Measurements from ENCODE around the gene ROR1. TPM values are rescaled to one million over a fixed set of nuclear protein-coding genes. Genes with fewer than 3 reads are reported as not detected.

ROR1 gene
- total RNA-seq, 4 donors from 2014 or later = 0.73 to 2.6 (median 1.4) TPM

- no peak overlapping the region for H3K4me3 ChIP-seq (replicated peaks in 1 of 3)
- TF ChIP-seq CTCF (IDR thresholded peaks at IDR 0.05) (no peak), POLR2A (IDR thresholded peaks at IDR 0.05) (no peak)
- peaks cover 4% of the 10 kb centered on the region in 2 donors for H3K4me1 ChIP-seq
- DNase-seq = no peak
- no peaks in the 10 kb centered on the region for H3K9me3 ChIP-seq
- WGBS, 2 donors = 81 to 91% methylated on average over 2 of the region's 2 CpGs
- no peaks in the 10 kb centered on the region for H3K36me3 ChIP-seq
- no peak overlapping the region for H3K27ac ChIP-seq
- intact Hi-C loops (cut with DNase I) = loop anchor here (10.0 kb wide), 1 partner anchor 358 kb away; no protein-coding TSS in a partner anchor
- H3K27me3 ChIP-seq = no peaks in the 10 kb centered on the region
These were observed 3.5 kb downstream of the ROR1 start for GRCh38 chr1:63777286-63777685.

- no peak for DNase-seq
- Histone ChIP-seq H3K4me3 (replicated peaks in 1 of 3) (no peak overlapping the region), H3K4me1 (peaks cover 4% of the 10 kb centered on the region in 2 donors), H3K36me3 (no peaks in the 10 kb centered on the region), H3K9me3 (no peaks in the 10 kb centered on the region), H3K27me3 (no peaks in the 10 kb centered on the region), H3K27ac (no peak overlapping the region)
- no peak for TF ChIP-seq POLR2A (IDR thresholded peaks at IDR 0.05)
- TF ChIP-seq CTCF (IDR thresholded peaks at IDR 0.05) = no peak
- 91 to 92% methylated on average over 3 of the region's 3 CpGs for WGBS, 2 donors
- intact Hi-C loops (cut with DNase I) = loop anchor here (10.0 kb wide), 1 partner anchor 357 kb away; no protein-coding TSS in a partner anchor
These were observed 4.4 kb downstream of the ROR1 start for GRCh38 chr1:63777965-63778880.

- H3K4me1 ChIP-seq = peaks cover 0 to 4% of the 10 kb centered on the region in 2 donors
- H3K4me3 ChIP-seq (replicated peaks in 1 of 3) = no peak overlapping the region
- H3K27ac ChIP-seq = no peak overlapping the region
- no peak for TF ChIP-seq POLR2A (IDR thresholded peaks at IDR 0.05)
- no peak for TF ChIP-seq CTCF (IDR thresholded peaks at IDR 0.05)
- no peaks in the 10 kb centered on the region for H3K36me3 ChIP-seq
- no peak for DNase-seq
- H3K27me3 ChIP-seq = no peaks in the 10 kb centered on the region
- intact Hi-C loops (cut with DNase I) = loop anchor here (10.0 kb wide), 1 partner anchor 355 kb away; no protein-coding TSS in a partner anchor
- WGBS, 2 donors = 61 to 71% methylated on average over 7 of the region's 7 CpGs
- no peaks in the 10 kb centered on the region for H3K9me3 ChIP-seq
These were observed 5.8 kb downstream of the ROR1 start for GRCh38 chr1:63779338-63780211.

GRCh38 chr1:63780565-63780964 lies 6.7 kb downstream of the ROR1 start:
- intact Hi-C loops (cut with DNase I) = no loop called here
- Histone ChIP-seq H3K36me3 (no peaks in the 10 kb centered on the region), H3K27ac (no peak overlapping the region), H3K9me3 (no peaks in the 10 kb centered on the region), H3K27me3 (no peaks in the 10 kb centered on the region), H3K4me3 (replicated peaks in 1 of 3) (no peak overlapping the region), H3K4me1 (no peaks in the 10 kb centered on the region)
- WGBS, 2 donors = 71 to 78% methylated on average over 3 of the region's 3 CpGs
- TF ChIP-seq POLR2A (IDR thresholded peaks at IDR 0.05) = no peak
- TF ChIP-seq CTCF (IDR thresholded peaks at IDR 0.05) = no peak
- DNase-seq = no peak

All from thyroid gland (tissue), 4 donors.